ENCODE measurements around the gene GNPDA2.
A peak's percentile ranks its signal among the peaks of the same experiment; 100 is the strongest.

The GNPDA2 gene

GRCh38 chr4:44725726-44726037, 674 bp downstream of the GNPDA2 start:
- TF ChIP-seq, protein P1, sequence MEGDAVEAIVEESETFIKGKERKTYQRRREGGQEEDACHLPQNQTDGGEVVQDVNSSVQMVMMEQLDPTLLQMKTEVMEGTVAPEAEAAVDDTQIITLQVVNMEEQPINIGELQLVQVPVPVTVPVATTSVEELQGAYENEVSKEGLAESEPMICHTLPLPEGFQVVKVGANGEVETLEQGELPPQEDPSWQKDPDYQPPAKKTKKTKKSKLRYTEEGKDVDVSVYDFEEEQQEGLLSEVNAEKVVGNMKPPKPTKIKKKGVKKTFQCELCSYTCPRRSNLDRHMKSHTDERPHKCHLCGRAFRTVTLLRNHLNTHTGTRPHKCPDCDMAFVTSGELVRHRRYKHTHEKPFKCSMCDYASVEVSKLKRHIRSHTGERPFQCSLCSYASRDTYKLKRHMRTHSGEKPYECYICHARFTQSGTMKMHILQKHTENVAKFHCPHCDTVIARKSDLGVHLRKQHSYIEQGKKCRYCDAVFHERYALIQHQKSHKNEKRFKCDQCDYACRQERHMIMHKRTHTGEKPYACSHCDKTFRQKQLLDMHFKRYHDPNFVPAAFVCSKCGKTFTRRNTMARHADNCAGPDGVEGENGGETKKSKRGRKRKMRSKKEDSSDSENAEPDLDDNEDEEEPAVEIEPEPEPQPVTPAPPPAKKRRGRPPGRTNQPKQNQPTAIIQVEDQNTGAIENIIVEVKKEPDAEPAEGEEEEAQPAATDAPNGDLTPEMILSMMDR (IDR thresholded peaks at IDR 0.05; ENCODE audit: borderline replicate concordance, insufficient read depth, low read depth, low read length), result no peak
- H3K4me3 ChIP-seq (ENCODE audit: low read depth, low read length), result peak overlapping the region; percentile 83

DNA sequence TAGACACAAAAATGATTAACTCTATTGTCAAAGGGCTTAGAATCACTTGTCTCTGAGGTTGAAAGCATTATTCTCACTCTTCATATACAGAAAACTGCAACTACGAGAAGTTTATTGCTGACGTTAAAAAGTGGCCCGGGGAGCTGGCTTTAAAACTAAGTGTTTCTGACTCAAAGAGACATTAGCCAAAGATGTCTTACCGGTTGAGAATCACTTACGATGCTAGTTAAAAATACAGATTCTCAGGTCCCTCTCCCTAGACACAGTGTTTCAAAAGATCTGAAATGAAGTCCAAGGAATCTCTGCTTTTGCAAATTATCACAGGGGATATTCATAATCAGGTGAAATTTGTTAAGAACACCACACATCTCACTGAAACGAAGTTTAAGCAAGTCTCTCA, 1.2 kb downstream of the GNPDA2 start:
- TF ChIP-seq, protein P1 (IDR thresholded peaks at IDR 0.05; ENCODE audit: borderline replicate concordance, insufficient read depth, low read depth, low read length), result no peak
- H3K4me3 ChIP-seq (ENCODE audit: low read depth, low read length), result peak overlapping the region; percentile 83

DNA sequence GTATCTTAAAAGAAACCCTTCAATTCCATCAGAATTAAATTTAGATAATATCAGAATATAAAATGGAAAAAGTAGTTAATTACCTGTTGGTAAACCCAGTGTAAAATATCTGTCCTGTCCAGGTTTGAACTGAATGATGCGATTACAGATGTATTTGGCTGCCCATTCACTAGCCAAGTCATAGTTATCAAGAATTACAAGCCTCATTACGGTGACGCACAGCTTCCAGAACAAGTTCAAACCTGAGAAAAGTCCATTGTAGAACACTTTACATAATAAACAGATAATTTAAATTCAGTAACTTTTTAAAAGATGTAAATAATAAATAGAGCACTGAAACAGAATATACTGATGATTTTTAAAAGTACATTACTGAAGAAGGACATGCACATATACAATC, 4.4 kb downstream of the GNPDA2 start:
- H3K4me3 ChIP-seq (ENCODE audit: low read depth, low read length), result no peak overlapping the region
- TF ChIP-seq, protein P1 (IDR thresholded peaks at IDR 0.05; ENCODE audit: borderline replicate concordance, insufficient read depth, low read depth, low read length), result no peak

GRCh38 chr4:44720371-44720770, 6.0 kb downstream of the GNPDA2 start:
- no peak overlapping the region for H3K4me3 ChIP-seq (ENCODE audit: low read depth, low read length)
- TF ChIP-seq, protein P1 (IDR thresholded peaks at IDR 0.05; ENCODE audit: borderline replicate concordance, insufficient read depth, low read depth, low read length), result no peak

GRCh38 chr4:44716597-44716996, 9.8 kb downstream of the GNPDA2 start:
- no peak overlapping the region for H3K4me3 ChIP-seq (ENCODE audit: low read depth, low read length)
- TF ChIP-seq, protein P1 (IDR thresholded peaks at IDR 0.05; ENCODE audit: borderline replicate concordance, insufficient read depth, low read depth, low read length), result no peak

DNA sequence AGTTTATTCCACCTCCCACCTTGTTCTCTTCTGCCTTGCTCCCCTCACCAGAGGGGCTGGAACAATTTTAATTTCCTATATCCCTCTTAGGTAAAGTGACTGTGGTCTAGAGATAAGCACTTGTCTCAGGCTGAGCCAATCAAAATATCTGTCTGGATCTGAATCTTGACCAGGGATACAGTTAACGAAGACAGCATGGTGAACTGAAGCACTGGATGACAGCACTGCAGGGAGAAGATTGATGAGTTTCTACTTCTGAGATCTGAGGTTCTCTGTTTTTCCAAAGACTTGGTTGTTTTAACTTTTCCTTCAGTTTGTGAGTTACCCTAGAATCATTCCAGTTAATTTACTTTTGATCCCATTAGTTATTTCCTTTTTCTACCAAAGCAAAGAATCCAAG, 13.2 kb downstream of the GNPDA2 start:
- no peak overlapping the region for H3K4me3 ChIP-seq (ENCODE audit: low read depth, low read length)
- TF ChIP-seq, protein P1 (IDR thresholded peaks at IDR 0.05; ENCODE audit: borderline replicate concordance, insufficient read depth, low read depth, low read length), result no peak

- TF ChIP-seq, protein P1 (IDR thresholded peaks at IDR 0.05; ENCODE audit: borderline replicate concordance, insufficient read depth, low read depth, low read length), result no peak
- no peak overlapping the region for H3K4me3 ChIP-seq (ENCODE audit: low read depth, low read length)
Observed at GRCh38 chr4:44704673-44705072, 21.7 kb downstream of the GNPDA2 start.

All from GM12875 (cell line).